ENCODE data around the gene SART3.

Gene SART3

GRCh38 chr12:108572166-108572790 lies 11.3 kb upstream of the SART3 start:
- Histone ChIP-seq H3K27me3 (ENCODE audit: control insufficient read depth in 5 of 5, insufficient read depth in 4 of 5, low read length in 5 of 5) (no peaks in the 10 kb centered on the region), H3K4me1 (ENCODE audit: control insufficient read depth in 5 of 5, insufficient read depth in 5 of 5, low read length in 5 of 5) (peaks cover 0 to 10% (median under 1%) of the 10 kb centered on the region in 5 donors), H3K9me3 (ENCODE audit: control insufficient read depth in 5 of 5, low read length in 5 of 5) (no peaks in the 10 kb centered on the region), H3K4me3 (ENCODE audit: low read depth in 1 of 5, low read length in 5 of 5) (no peak overlapping the region), H3K9ac (ENCODE audit: low read length in 5 of 5) (no peak overlapping the region), H3K36me3 (ENCODE audit: control insufficient read depth in 5 of 5, insufficient read depth in 5 of 5, low read length in 5 of 5) (peaks cover 12 to 28% (median 25%) of the 10 kb centered on the region in 5 donors), H3K27ac (ENCODE audit: low read depth, low read length) (no peak overlapping the region)

- Histone ChIP-seq H3K27me3 (ENCODE audit: control insufficient read depth in 5 of 5, insufficient read depth in 4 of 5, low read length in 5 of 5) (no peaks in the 10 kb centered on the region), H3K9me3 (ENCODE audit: control insufficient read depth in 5 of 5, low read length in 5 of 5) (no peaks in the 10 kb centered on the region), H3K4me1 (ENCODE audit: control insufficient read depth in 5 of 5, insufficient read depth in 5 of 5, low read length in 5 of 5) (peaks cover 0 to 16% (median 6%) of the 10 kb centered on the region in 5 donors), H3K27ac (ENCODE audit: low read depth, low read length) (no peak overlapping the region), H3K4me3 (ENCODE audit: low read depth in 1 of 5, low read length in 5 of 5) (no peak overlapping the region), H3K36me3 (ENCODE audit: control insufficient read depth in 5 of 5, insufficient read depth in 5 of 5, low read length in 5 of 5) (peaks cover 16 to 34% (median 31%) of the 10 kb centered on the region in 5 donors), H3K9ac (ENCODE audit: low read length in 5 of 5) (no peak overlapping the region)
These were observed 10.7 kb upstream of the SART3 start for GRCh38 chr12:108571609-108572165.

GRCh38 chr12:108570743-108571608 lies 10.0 kb upstream of the SART3 start:
- Histone ChIP-seq H3K4me1 (ENCODE audit: control insufficient read depth in 5 of 5, insufficient read depth in 5 of 5, low read length in 5 of 5) (peaks cover 0 to 22% (median 10%) of the 10 kb centered on the region in 5 donors), H3K27ac (ENCODE audit: low read depth, low read length) (no peak overlapping the region), H3K9me3 (ENCODE audit: control insufficient read depth in 5 of 5, low read length in 5 of 5) (no peaks in the 10 kb centered on the region), H3K9ac (ENCODE audit: low read length in 5 of 5) (no peak overlapping the region), H3K27me3 (ENCODE audit: control insufficient read depth in 5 of 5, insufficient read depth in 4 of 5, low read length in 5 of 5) (no peaks in the 10 kb centered on the region), H3K36me3 (ENCODE audit: control insufficient read depth in 5 of 5, insufficient read depth in 5 of 5, low read length in 5 of 5) (peaks cover 16 to 41% (median 38%) of the 10 kb centered on the region in 5 donors), H3K4me3 (ENCODE audit: low read depth in 1 of 5, low read length in 5 of 5) (no peak overlapping the region)

- H3K27me3 ChIP-seq (ENCODE audit: control insufficient read depth in 5 of 5, insufficient read depth in 4 of 5, low read length in 5 of 5) = no peaks in the 10 kb centered on the region
- peaks cover 19 to 60% (median 54%) of the 10 kb centered on the region in 5 donors for H3K36me3 ChIP-seq (ENCODE audit: control insufficient read depth in 5 of 5, insufficient read depth in 5 of 5, low read length in 5 of 5)
- no peak overlapping the region for H3K9ac ChIP-seq (ENCODE audit: low read length in 5 of 5)
- H3K4me1 ChIP-seq (ENCODE audit: control insufficient read depth in 5 of 5, insufficient read depth in 5 of 5, low read length in 5 of 5) = peaks cover 0 to 35% (median 20%) of the 10 kb centered on the region in 5 donors
- no peak overlapping the region for H3K4me3 ChIP-seq (ENCODE audit: low read depth in 1 of 5, low read length in 5 of 5)
- H3K9me3 ChIP-seq (ENCODE audit: control insufficient read depth in 5 of 5, low read length in 5 of 5) = no peaks in the 10 kb centered on the region
- H3K27ac ChIP-seq (ENCODE audit: low read depth, low read length) = peak overlapping the region; percentile 70
These were observed 7.6 kb upstream of the SART3 start for GRCh38 chr12:108568338-108569154.

- Histone ChIP-seq H3K27ac (ENCODE audit: low read depth, low read length) (peak overlapping the region; percentile 70), H3K9ac (ENCODE audit: low read length in 5 of 5) (no peak overlapping the region), H3K9me3 (ENCODE audit: control insufficient read depth in 5 of 5, low read length in 5 of 5) (no peaks in the 10 kb centered on the region), H3K4me1 (ENCODE audit: control insufficient read depth in 5 of 5, insufficient read depth in 5 of 5, low read length in 5 of 5) (peaks cover 0 to 43% (median 27%) of the 10 kb centered on the region in 5 donors), H3K4me3 (ENCODE audit: low read depth in 1 of 5, low read length in 5 of 5) (no peak overlapping the region), H3K27me3 (ENCODE audit: control insufficient read depth in 5 of 5, insufficient read depth in 4 of 5, low read length in 5 of 5) (no peaks in the 10 kb centered on the region), H3K36me3 (ENCODE audit: control insufficient read depth in 5 of 5, insufficient read depth in 5 of 5, low read length in 5 of 5) (peaks cover 19 to 60% (median 54%) of the 10 kb centered on the region in 5 donors)
These were observed 6.7 kb upstream of the SART3 start for GRCh38 chr12:108567406-108568337.

GRCh38 chr12:108566452-108566851 lies 5.5 kb upstream of the SART3 start:
- no peaks in the 10 kb centered on the region for H3K9me3 ChIP-seq (ENCODE audit: control insufficient read depth in 5 of 5, low read length in 5 of 5)
- peak overlapping the region; percentile 70 for H3K27ac ChIP-seq (ENCODE audit: low read depth, low read length)
- H3K9ac ChIP-seq (ENCODE audit: low read length in 5 of 5) = peak overlapping the region in 2 of 5 donors; percentile 35 to 37
- H3K4me1 ChIP-seq (ENCODE audit: control insufficient read depth in 5 of 5, insufficient read depth in 5 of 5, low read length in 5 of 5) = peaks cover 0 to 51% (median 34%) of the 10 kb centered on the region in 5 donors
- peaks cover 19 to 60% (median 54%) of the 10 kb centered on the region in 5 donors for H3K36me3 ChIP-seq (ENCODE audit: control insufficient read depth in 5 of 5, insufficient read depth in 5 of 5, low read length in 5 of 5)
- H3K27me3 ChIP-seq (ENCODE audit: control insufficient read depth in 5 of 5, insufficient read depth in 4 of 5, low read length in 5 of 5) = no peaks in the 10 kb centered on the region
- no peak overlapping the region for H3K4me3 ChIP-seq (ENCODE audit: low read depth in 1 of 5, low read length in 5 of 5)

- H3K4me1 ChIP-seq (ENCODE audit: control insufficient read depth in 5 of 5, insufficient read depth in 5 of 5, low read length in 5 of 5) = peaks cover 0 to 53% (median 35%) of the 10 kb centered on the region in 5 donors
- H3K27me3 ChIP-seq (ENCODE audit: control insufficient read depth in 5 of 5, insufficient read depth in 4 of 5, low read length in 5 of 5) = no peaks in the 10 kb centered on the region
- peak overlapping the region; percentile 70 for H3K27ac ChIP-seq (ENCODE audit: low read depth, low read length)
- H3K36me3 ChIP-seq (ENCODE audit: control insufficient read depth in 5 of 5, insufficient read depth in 5 of 5, low read length in 5 of 5) = peaks cover 19 to 60% (median 54%) of the 10 kb centered on the region in 5 donors
- no peaks in the 10 kb centered on the region for H3K9me3 ChIP-seq (ENCODE audit: control insufficient read depth in 5 of 5, low read length in 5 of 5)
- H3K9ac ChIP-seq (ENCODE audit: low read length in 5 of 5) = peak overlapping the region in 3 of 5 donors; percentile 13 to 37 (median 35)
- no peak overlapping the region for H3K4me3 ChIP-seq (ENCODE audit: low read depth in 1 of 5, low read length in 5 of 5)
These were observed 5.0 kb upstream of the SART3 start for GRCh38 chr12:108565976-108566375.

GRCh38 chr12:108565146-108565545 lies 4.2 kb upstream of the SART3 start:
- Histone ChIP-seq H3K9ac (ENCODE audit: low read length in 5 of 5) (no peak overlapping the region), H3K36me3 (ENCODE audit: control insufficient read depth in 5 of 5, insufficient read depth in 5 of 5, low read length in 5 of 5) (peaks cover 19 to 59% (median 53%) of the 10 kb centered on the region in 5 donors), H3K9me3 (ENCODE audit: control insufficient read depth in 5 of 5, low read length in 5 of 5) (no peaks in the 10 kb centered on the region), H3K27ac (ENCODE audit: low read depth, low read length) (peak overlapping the region; percentile 70), H3K4me3 (ENCODE audit: low read depth in 1 of 5, low read length in 5 of 5) (no peak overlapping the region), H3K27me3 (ENCODE audit: control insufficient read depth in 5 of 5, insufficient read depth in 4 of 5, low read length in 5 of 5) (no peaks in the 10 kb centered on the region), H3K4me1 (ENCODE audit: control insufficient read depth in 5 of 5, insufficient read depth in 5 of 5, low read length in 5 of 5) (peaks cover 3 to 60% (median 39%) of the 10 kb centered on the region in 5 donors)

GRCh38 chr12:108564724-108565123 lies 3.8 kb upstream of the SART3 start:
- H3K27ac ChIP-seq (ENCODE audit: low read depth, low read length) = peak overlapping the region; percentile 70
- no peak overlapping the region for H3K4me3 ChIP-seq (ENCODE audit: low read depth in 1 of 5, low read length in 5 of 5)
- H3K36me3 ChIP-seq (ENCODE audit: control insufficient read depth in 5 of 5, insufficient read depth in 5 of 5, low read length in 5 of 5) = peaks cover 19 to 55% (median 52%) of the 10 kb centered on the region in 5 donors
- H3K4me1 ChIP-seq (ENCODE audit: control insufficient read depth in 5 of 5, insufficient read depth in 5 of 5, low read length in 5 of 5) = peaks cover 8 to 64% (median 43%) of the 10 kb centered on the region in 5 donors
- H3K9ac ChIP-seq (ENCODE audit: low read length in 5 of 5) = no peak overlapping the region
- H3K9me3 ChIP-seq (ENCODE audit: control insufficient read depth in 5 of 5, low read length in 5 of 5) = no peaks in the 10 kb centered on the region
- H3K27me3 ChIP-seq (ENCODE audit: control insufficient read depth in 5 of 5, insufficient read depth in 4 of 5, low read length in 5 of 5) = no peaks in the 10 kb centered on the region

All from subcutaneous abdominal adipose tissue (tissue), 5 donors.